Measurements from ENCODE around the gene POLN. TPM values are rescaled to one million over a fixed set of nuclear protein-coding genes. Genes with fewer than 3 reads are reported as not detected.

Gene POLN
- total and polyA plus RNA-seq, 2 donors from 2014 or later: 1.3 to 3.8 TPM

DNA sequence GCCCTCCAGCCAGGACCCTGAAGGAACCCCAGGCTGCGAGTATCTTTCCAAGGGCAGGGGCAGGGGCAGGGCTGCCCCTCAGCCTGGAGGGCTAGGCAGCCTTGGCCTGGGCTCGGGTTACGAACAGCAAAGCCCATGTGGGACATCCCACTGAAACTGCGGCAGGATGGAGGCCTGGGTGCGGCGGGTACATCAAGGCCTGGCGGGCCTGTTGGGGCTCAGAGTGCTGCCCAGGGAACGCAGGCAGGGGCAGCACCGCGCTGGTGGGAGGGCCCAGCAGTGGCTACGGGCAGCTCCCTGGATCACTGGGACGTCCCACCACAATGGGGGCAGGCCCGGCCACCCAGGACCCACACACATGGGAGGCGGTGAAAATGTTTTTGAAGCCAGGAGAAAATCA is 171.9 kb downstream of the POLN start:
- no peaks in the 10 kb centered on the region for H3K9me3 ChIP-seq (ENCODE audit: control insufficient read depth in 2 of 3, insufficient read depth in 1 of 3, low read length in 3 of 3)
- no peak overlapping the region for H3K27ac ChIP-seq (ENCODE audit: low read depth in 2 of 2, low read length in 2 of 2)
- H3K36me3 ChIP-seq (ENCODE audit: control insufficient read depth in 2 of 3, insufficient read depth in 3 of 3, low read length in 3 of 3): no peaks in the 10 kb centered on the region
- DNase-seq: peak in 2 of 5 donors; percentile 32 to 49
- H3K27me3 ChIP-seq (ENCODE audit: control insufficient read depth, insufficient read depth, low read length): no peaks in the 10 kb centered on the region
- TF ChIP-seq, protein P1, sequence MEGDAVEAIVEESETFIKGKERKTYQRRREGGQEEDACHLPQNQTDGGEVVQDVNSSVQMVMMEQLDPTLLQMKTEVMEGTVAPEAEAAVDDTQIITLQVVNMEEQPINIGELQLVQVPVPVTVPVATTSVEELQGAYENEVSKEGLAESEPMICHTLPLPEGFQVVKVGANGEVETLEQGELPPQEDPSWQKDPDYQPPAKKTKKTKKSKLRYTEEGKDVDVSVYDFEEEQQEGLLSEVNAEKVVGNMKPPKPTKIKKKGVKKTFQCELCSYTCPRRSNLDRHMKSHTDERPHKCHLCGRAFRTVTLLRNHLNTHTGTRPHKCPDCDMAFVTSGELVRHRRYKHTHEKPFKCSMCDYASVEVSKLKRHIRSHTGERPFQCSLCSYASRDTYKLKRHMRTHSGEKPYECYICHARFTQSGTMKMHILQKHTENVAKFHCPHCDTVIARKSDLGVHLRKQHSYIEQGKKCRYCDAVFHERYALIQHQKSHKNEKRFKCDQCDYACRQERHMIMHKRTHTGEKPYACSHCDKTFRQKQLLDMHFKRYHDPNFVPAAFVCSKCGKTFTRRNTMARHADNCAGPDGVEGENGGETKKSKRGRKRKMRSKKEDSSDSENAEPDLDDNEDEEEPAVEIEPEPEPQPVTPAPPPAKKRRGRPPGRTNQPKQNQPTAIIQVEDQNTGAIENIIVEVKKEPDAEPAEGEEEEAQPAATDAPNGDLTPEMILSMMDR (IDR thresholded peaks at IDR 0.05; ENCODE audit: borderline replicate concordance, extremely low read depth, insufficient read depth): no peak
- peaks cover 0 to 16% (median 0%) of the 10 kb centered on the region in 3 donors for H3K4me1 ChIP-seq (ENCODE audit: control insufficient read depth in 2 of 3, insufficient read depth in 2 of 3, low read depth in 1 of 3, low read length in 3 of 3)
- intact Hi-C loops (cut with DNase I): no loop called here
- no peak overlapping the region for H3K9ac ChIP-seq (ENCODE audit: low read length in 3 of 3)
- H3K4me3 ChIP-seq (ENCODE audit: low read length in 3 of 3): no peak overlapping the region
- no peak for FAIRE-seq

DNA sequence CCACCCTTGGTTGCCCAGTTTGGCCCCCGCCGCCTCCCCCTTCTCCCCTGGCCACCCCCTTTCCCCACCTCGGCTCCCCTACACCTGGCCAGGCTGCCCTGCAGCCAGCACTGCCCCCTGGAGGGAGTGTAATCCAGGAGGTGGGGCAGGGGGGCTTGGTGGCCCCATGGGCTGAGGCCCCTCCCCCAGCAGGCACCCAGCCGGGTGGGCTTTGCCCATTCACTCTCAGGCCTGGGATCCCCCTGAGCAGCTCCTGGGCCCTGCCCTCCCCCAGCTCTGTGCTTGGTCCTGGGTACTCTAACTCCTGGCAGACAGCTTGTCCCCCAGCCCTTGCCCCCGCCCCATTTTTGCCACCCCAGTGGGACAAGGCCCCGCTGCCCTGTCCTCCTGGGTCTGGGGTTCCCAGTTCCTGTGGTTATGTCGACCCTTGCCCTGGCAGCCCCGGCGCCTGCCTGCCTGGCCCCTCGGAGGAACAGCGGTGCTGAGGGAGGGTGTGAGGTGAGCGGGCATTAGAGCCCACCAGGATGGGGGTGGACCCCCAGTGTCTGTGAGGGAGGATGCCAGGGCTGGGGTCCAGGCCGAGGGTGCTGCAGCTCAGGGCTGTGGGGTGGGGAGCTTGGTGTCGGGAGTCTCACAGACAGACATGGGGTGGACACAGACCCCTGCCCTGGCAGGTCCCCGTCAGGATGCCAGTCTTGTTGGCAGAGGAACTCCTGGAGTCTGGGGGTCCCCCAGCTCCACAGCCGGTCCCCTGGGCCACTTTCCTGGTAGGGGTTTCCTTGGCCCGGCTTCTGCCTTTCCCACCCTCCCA is 172.6 kb downstream of the POLN start:
- Histone ChIP-seq H3K9ac (ENCODE audit: low read length in 3 of 3) (no peak overlapping the region), H3K4me1 (ENCODE audit: control insufficient read depth in 2 of 3, insufficient read depth in 2 of 3, low read depth in 1 of 3, low read length in 3 of 3) (peaks cover 0 to 16% (median 0%) of the 10 kb centered on the region in 3 donors), H3K27me3 (ENCODE audit: control insufficient read depth, insufficient read depth, low read length) (no peaks in the 10 kb centered on the region), H3K36me3 (ENCODE audit: control insufficient read depth in 2 of 3, insufficient read depth in 3 of 3, low read length in 3 of 3) (no peaks in the 10 kb centered on the region), H3K27ac (ENCODE audit: low read depth in 2 of 2, low read length in 2 of 2) (no peak overlapping the region), H3K9me3 (ENCODE audit: control insufficient read depth in 2 of 3, insufficient read depth in 1 of 3, low read length in 3 of 3) (no peaks in the 10 kb centered on the region), H3K4me3 (ENCODE audit: low read length in 3 of 3) (no peak overlapping the region)
- intact Hi-C loops (cut with DNase I): no loop called here
- FAIRE-seq (no peak), DNase-seq (peak in 2 of 5 donors; percentile 52 to 62)
- TF ChIP-seq, protein P1 (IDR thresholded peaks at IDR 0.05; ENCODE audit: borderline replicate concordance, extremely low read depth, insufficient read depth): no peak

DNA sequence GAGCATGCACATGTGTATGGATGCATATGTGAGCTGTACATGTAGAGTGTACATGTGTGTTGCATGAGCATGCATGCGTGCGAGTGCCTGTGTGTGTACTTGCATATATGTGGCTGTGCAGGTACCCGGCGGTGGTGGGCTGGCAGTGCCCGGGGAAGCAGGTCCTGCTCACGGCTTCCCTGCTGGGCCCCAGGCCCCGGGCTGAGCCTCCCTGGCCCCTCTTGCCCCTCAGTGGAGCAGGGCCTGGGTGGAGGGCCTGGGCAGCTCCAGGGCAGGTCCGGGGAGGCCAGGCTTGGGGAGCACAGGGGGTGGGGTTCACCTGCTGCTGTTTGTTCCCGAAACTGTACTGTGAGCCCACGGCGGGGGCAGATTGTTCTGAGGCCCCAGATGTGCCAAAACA is 173.4 kb downstream of the POLN start:
- H3K4me1 ChIP-seq (ENCODE audit: control insufficient read depth in 2 of 3, insufficient read depth in 2 of 3, low read depth in 1 of 3, low read length in 3 of 3): peaks cover 0 to 16% (median 0%) of the 10 kb centered on the region in 3 donors
- no peaks in the 10 kb centered on the region for H3K9me3 ChIP-seq (ENCODE audit: control insufficient read depth in 2 of 3, insufficient read depth in 1 of 3, low read length in 3 of 3)
- H3K36me3 ChIP-seq (ENCODE audit: control insufficient read depth in 2 of 3, insufficient read depth in 3 of 3, low read length in 3 of 3): no peaks in the 10 kb centered on the region
- H3K9ac ChIP-seq (ENCODE audit: low read length in 3 of 3): no peak overlapping the region
- no peak overlapping the region for H3K4me3 ChIP-seq (ENCODE audit: low read length in 3 of 3)
- peak in 2 of 5 donors; percentile 36 to 54 for DNase-seq
- TF ChIP-seq, protein P1 (IDR thresholded peaks at IDR 0.05; ENCODE audit: borderline replicate concordance, extremely low read depth, insufficient read depth): no peak
- intact Hi-C loops (cut with DNase I): no loop called here
- no peaks in the 10 kb centered on the region for H3K27me3 ChIP-seq (ENCODE audit: control insufficient read depth, insufficient read depth, low read length)
- H3K27ac ChIP-seq (ENCODE audit: low read depth in 2 of 2, low read length in 2 of 2): no peak overlapping the region
- no peak for FAIRE-seq
